MM.1S (cell line): Measurements from ENCODE around the gene MNX1.

Experiments used
- EZH2phosphoT487 ChIP-seq: fragments of 300-600 bp; sonication (generic); IDR thresholded peaks from 2 replicates; pipeline ENCODE4 v1.6.1; 2018; ENCODE audit warnings: antibody characterized with exemption, low read length
- TF ChIP-seq, protein P1 (sequence below): fragments of 300-600 bp; sonication (generic); IDR thresholded peaks from 2 replicates; pipeline ENCODE4 v1.5.1; 2016; ENCODE audit warnings: antibody characterized with exemption, low read length, mixed read lengths

DNA sequence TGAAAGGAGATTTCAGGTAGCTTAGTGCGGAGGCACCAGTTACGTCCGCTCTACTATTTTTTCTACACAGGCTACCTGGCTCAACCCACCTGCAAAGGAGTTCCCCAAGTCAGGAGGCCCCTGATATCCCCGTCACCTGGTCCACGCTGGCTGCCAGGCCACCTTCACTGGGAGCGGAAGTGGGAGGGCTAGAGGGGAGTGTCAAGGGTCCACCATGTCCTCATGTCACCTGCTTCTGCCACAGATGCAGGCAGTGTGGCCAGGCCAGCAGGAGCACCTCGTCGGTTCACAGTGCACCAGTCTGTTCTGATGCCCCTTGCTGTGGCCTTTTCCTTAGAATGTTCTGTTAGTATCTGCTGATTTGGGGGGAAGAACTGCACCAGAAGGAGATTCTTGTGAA, 44.1 kb downstream of the MNX1 start:
- TF ChIP-seq, protein P1, sequence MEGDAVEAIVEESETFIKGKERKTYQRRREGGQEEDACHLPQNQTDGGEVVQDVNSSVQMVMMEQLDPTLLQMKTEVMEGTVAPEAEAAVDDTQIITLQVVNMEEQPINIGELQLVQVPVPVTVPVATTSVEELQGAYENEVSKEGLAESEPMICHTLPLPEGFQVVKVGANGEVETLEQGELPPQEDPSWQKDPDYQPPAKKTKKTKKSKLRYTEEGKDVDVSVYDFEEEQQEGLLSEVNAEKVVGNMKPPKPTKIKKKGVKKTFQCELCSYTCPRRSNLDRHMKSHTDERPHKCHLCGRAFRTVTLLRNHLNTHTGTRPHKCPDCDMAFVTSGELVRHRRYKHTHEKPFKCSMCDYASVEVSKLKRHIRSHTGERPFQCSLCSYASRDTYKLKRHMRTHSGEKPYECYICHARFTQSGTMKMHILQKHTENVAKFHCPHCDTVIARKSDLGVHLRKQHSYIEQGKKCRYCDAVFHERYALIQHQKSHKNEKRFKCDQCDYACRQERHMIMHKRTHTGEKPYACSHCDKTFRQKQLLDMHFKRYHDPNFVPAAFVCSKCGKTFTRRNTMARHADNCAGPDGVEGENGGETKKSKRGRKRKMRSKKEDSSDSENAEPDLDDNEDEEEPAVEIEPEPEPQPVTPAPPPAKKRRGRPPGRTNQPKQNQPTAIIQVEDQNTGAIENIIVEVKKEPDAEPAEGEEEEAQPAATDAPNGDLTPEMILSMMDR: no peak
- TF ChIP-seq EZH2phosphoT487: no peak
